OCI-LY3 (cell line): Measurements from ENCODE around the gene MORN5.
"Not testable (repeated sequence)": the region's sequence is repeated elsewhere in the genome, so short reads cannot be mapped to it uniquely, and the experiment has no call there.

ENCODE experiments used
- H2AFZ ChIP-seq: fragments of 200-600, 300-600 bp; shearing (Covaris generic); 2 replicates; pipeline ENCODE4 v1.6.0; 2014; ENCODE audit warnings: antibody characterized with exemption, low read depth, low read length
- H3K27ac ChIP-seq: fragments of 200-600, 300-600 bp; sonication (generic); 2 replicates; pipeline ENCODE4 v1.5.1; 2014; ENCODE audit warnings: mild to moderate bottlenecking, low read length, moderate library complexity, mixed read lengths
- H3K27me3 ChIP-seq: fragments of 200-600, 300-600 bp; sonication (generic); 2 replicates; pipeline ENCODE4 v1.6.1; 2014; ENCODE audit warnings: low read depth, low read length, mixed read lengths
- H3K36me3 ChIP-seq: fragments of 200-600, 300-600 bp; sonication (generic); replicated peaks from 2 replicates; pipeline ENCODE3; 2014; ENCODE audit warnings: low read depth, low read length, mixed read lengths
- H3K4me1 ChIP-seq: fragments of 300-600, 200-600 bp; sonication (generic); 2 replicates; pipeline ENCODE4 v1.6.1; 2014; ENCODE audit warnings: low read length, mixed read lengths
- H3K4me2 ChIP-seq: fragments of 200-600, 300-600 bp; sonication (generic); 2 replicates; pipeline ENCODE4 v1.6.1; 2014; ENCODE audit warnings: low read length, mixed read lengths
- H3K4me3 ChIP-seq: fragments of 300-600, 200-600 bp; sonication (generic); 2 replicates; pipeline ENCODE4 v1.5.1; 2014; ENCODE audit warnings: antibody characterized with exemption, mild to moderate bottlenecking, low read length, moderate library complexity
- H3K79me2 ChIP-seq: fragments of 300-600, 200-600 bp; shearing (Covaris generic); 2 replicates; pipeline ENCODE4 v1.6.1; 2014; ENCODE audit warnings: mild to moderate bottlenecking, low read length, mixed read lengths
- H3K9ac ChIP-seq: fragments of 300-600, 200-600 bp; shearing (Covaris generic); 2 replicates; pipeline ENCODE4 v1.6.0; 2014; ENCODE audit warnings: mild to moderate bottlenecking, low read length, moderate library complexity
- H3K9me3 ChIP-seq: fragments of 200-600, 300-600 bp; shearing (Covaris generic); 2 replicates; pipeline ENCODE4 v1.6.1; 2014; ENCODE audit warnings: low read length, mixed read lengths; ENCODE audit not compliant: insufficient read depth
- H4K20me1 ChIP-seq: fragments of 200-600, 300-600 bp; sonication (generic); 2 replicates; pipeline ENCODE4 v1.6.1; 2016; ENCODE audit warnings: low read length, mixed read lengths; ENCODE audit not compliant: insufficient read depth
- CTCF ChIP-seq: fragments of 200-600, 300-600 bp; sonication (generic); IDR thresholded peaks from 2 replicates; pipeline ENCODE4 v1.5.1; 2014; ENCODE audit warnings: antibody characterized with exemption, low read length, low read depth
- EZH2phosphoT487 ChIP-seq: fragments of 200-600 bp; shearing (Covaris generic); IDR thresholded peaks from 2 replicates; pipeline ENCODE4 v1.6.1; 2018; ENCODE audit warnings: antibody characterized with exemption, mixed run types, low read depth

MORN5 gene

GRCh38 chr9:122116448-122117173 lies 43.1 kb upstream of the MORN5 start:
- Histone ChIP-seq H2AFZ (no peak overlapping the region), H3K4me1 (no peaks in the 10 kb centered on the region), H3K79me2 (no peaks in the 10 kb centered on the region), H3K4me3 (no peak overlapping the region), H3K36me3 (no peaks in the 10 kb centered on the region), H3K27me3 (peaks cover 13% of the 10 kb centered on the region; the same call in 1 of the 2 replicates), H3K9me3 (no peaks in the 10 kb centered on the region), H3K4me2 (no peak overlapping the region), H3K9ac (no peak overlapping the region), H4K20me1 (no peaks in the 10 kb centered on the region), H3K27ac (no peak overlapping the region)
- TF ChIP-seq CTCF (no peak), EZH2phosphoT487 (no peak)

GRCh38 chr9:122117241-122117640 lies 42.5 kb upstream of the MORN5 start:
- H3K27ac ChIP-seq, H3K9ac ChIP-seq, H3K9me3 ChIP-seq, H3K4me3 ChIP-seq, H3K4me1 ChIP-seq, H3K79me2 ChIP-seq, H3K36me3 ChIP-seq, H4K20me1 ChIP-seq, H2AFZ ChIP-seq, H3K4me2 ChIP-seq: not testable (repeated sequence)
- H3K27me3 ChIP-seq: peaks cover 13% of the 10 kb centered on the region; the same call in 1 of the 2 replicates

GRCh38 chr9:122118343-122119165 lies 41.2 kb upstream of the MORN5 start:
- H3K27me3 ChIP-seq: peaks cover 13% of the 10 kb centered on the region; the same call in 1 of the 2 replicates
- H3K4me3 ChIP-seq: no peak overlapping the region
- no peaks in the 10 kb centered on the region for H3K9me3 ChIP-seq
- no peak overlapping the region for H2AFZ ChIP-seq
- no peaks in the 10 kb centered on the region for H3K79me2 ChIP-seq
- H3K9ac ChIP-seq: no peak overlapping the region
- no peak overlapping the region for H3K4me2 ChIP-seq
- TF ChIP-seq CTCF: no peak
- no peak for TF ChIP-seq EZH2phosphoT487
- H3K27ac ChIP-seq: no peak overlapping the region
- H4K20me1 ChIP-seq: no peaks in the 10 kb centered on the region
- peaks cover 9% of the 10 kb centered on the region for H3K4me1 ChIP-seq
- H3K36me3 ChIP-seq: no peaks in the 10 kb centered on the region

GRCh38 chr9:122119166-122119521 lies 40.6 kb upstream of the MORN5 start:
- H3K4me1 ChIP-seq: peaks cover 9% of the 10 kb centered on the region
- no peak overlapping the region for H3K4me2 ChIP-seq
- no peak for TF ChIP-seq CTCF
- TF ChIP-seq EZH2phosphoT487: no peak
- H3K27me3 ChIP-seq: peaks cover 10% of the 10 kb centered on the region; the same call in 1 of the 2 replicates
- H3K9ac ChIP-seq: no peak overlapping the region
- no peaks in the 10 kb centered on the region for H3K9me3 ChIP-seq
- H2AFZ ChIP-seq: no peak overlapping the region
- no peak overlapping the region for H3K4me3 ChIP-seq
- no peaks in the 10 kb centered on the region for H4K20me1 ChIP-seq
- no peak overlapping the region for H3K27ac ChIP-seq
- H3K36me3 ChIP-seq: no peaks in the 10 kb centered on the region
- no peaks in the 10 kb centered on the region for H3K79me2 ChIP-seq
